SK-N-SH (cell line): ENCODE data around the gene HTR3E. TPM values are rescaled to one million over a fixed set of nuclear protein-coding genes. Genes with fewer than 3 reads are reported as not detected.

Experiments
- CTCF ChIA-PET: fragments of 300-600, 350-600 bp; formaldehyde crosslinking; extraction: SDS; loops from one replicate; lab custom pipeline; 2021; lab: Yijun Ruan, JAX
- POLR2A ChIA-PET: fragments of 350-600 bp; sonication (Branson Sonifier 250); formaldehyde crosslinking; extraction: SDS; loops from one replicate; lab custom pipeline; 2020; ENCODE audit warnings: antibody characterized with exemption, inconsistent platforms; lab: Yijun Ruan, JAX
- DNase-seq: peaks from one replicate; pipeline ENCODE4 v3.0.0; 2012
- H2AFZ ChIP-seq: fragments of 200-600 bp; sonication (generic); 2 replicates; pipeline ENCODE4 v1.8.1; 2016; ENCODE audit warnings: antibody characterized with exemption, mild to moderate bottlenecking, low read depth
- H3F3A ChIP-seq: fragments of 200-600 bp; sonication (generic); replicated peaks from 2 replicates; pipeline ENCODE3; 2016; ENCODE audit warnings: antibody characterized with exemption, mild to moderate bottlenecking; ENCODE audit not compliant: insufficient read depth
- H3K27ac ChIP-seq, 2 experiments: fragments of 200-500 bp in 1 of 2; fragments of 200-600 bp in 1 of 2; sonication (Bioruptor generic) in 1 of 2; sonication (generic), shearing (Covaris generic) in 1 of 2; 2 replicates each; pipeline versions ENCODE4 v1.5.1 to v1.6.1; 2014 to 2016; ENCODE audit warnings: low read depth in 2 of 2, inconsistent platforms in 1 of 2, low read length in 1 of 2, mild to moderate bottlenecking in 1 of 2, mixed read lengths in 1 of 2
- H3K27me3 ChIP-seq: fragments of 200-600 bp; sonication (generic), shearing (Covaris generic); 2 replicates; pipeline ENCODE4 v1.6.1; 2016; ENCODE audit warnings: mixed run types; ENCODE audit not compliant: insufficient read depth
- H3K36me3 ChIP-seq, 2 experiments: fragments of 200-500 bp in 1 of 2; fragments of 200-600 bp in 1 of 2; sonication (Bioruptor generic) in 1 of 2; sonication (generic) in 1 of 2; replicated peaks in 1 of 2; 2 replicates each; pipeline versions ENCODE3 to v1.5.1; 2014 to 2016; ENCODE audit warnings: low read length in 1 of 2, mild to moderate bottlenecking in 1 of 2; ENCODE audit not compliant: insufficient read depth in 2 of 2, control insufficient read depth in 1 of 2
- H3K4me1 ChIP-seq, 2 experiments: fragments of 200-500 bp in 1 of 2; fragments of 200-600 bp in 1 of 2; sonication (Bioruptor generic) in 1 of 2; sonication (generic), shearing (Covaris generic) in 1 of 2; 2 replicates each; pipeline versions ENCODE4 v1.5.1 to v1.6.1; 2014 to 2016; ENCODE audit warnings: low read depth in 1 of 2, low read length in 1 of 2, mixed run types in 1 of 2; ENCODE audit not compliant: insufficient read depth in 2 of 2, control insufficient read depth in 1 of 2
- H3K4me2 ChIP-seq: fragments of 200-600 bp; sonication (generic), shearing (Covaris generic); 2 replicates; pipeline ENCODE4 v1.6.1; 2017; ENCODE audit warnings: mixed run types
- H3K4me3 ChIP-seq, 2 experiments: fragments of 200-500 bp in 1 of 2; fragments of 200-600 bp in 1 of 2; sonication (Bioruptor generic) in 1 of 2; sonication (generic), shearing (Covaris generic) in 1 of 2; 2 replicates each; pipeline versions ENCODE4 v1.5.1 to v1.8.1; 2014 to 2016; ENCODE audit warnings: low read depth in 2 of 2, inconsistent platforms in 1 of 2, low read length in 1 of 2, mild to moderate bottlenecking in 1 of 2, mixed read lengths in 1 of 2, moderate library complexity in 1 of 2
- H3K79me2 ChIP-seq: fragments of 200-600 bp; sonication (generic); 2 replicates; pipeline ENCODE4 v1.8.1; 2017; ENCODE audit warnings: mild to moderate bottlenecking; ENCODE audit not compliant: insufficient read depth
- H3K9ac ChIP-seq: fragments of 200-600 bp; sonication (generic); 2 replicates; pipeline ENCODE4 v1.6.1; 2017; ENCODE audit warnings: mixed run types
- H3K9me2 ChIP-seq: fragments of 200-600 bp; sonication (generic); 2 replicates; pipeline ENCODE4 v1.6.1; 2017; ENCODE audit warnings: mixed run types
- H3K9me3 ChIP-seq: fragments of 200-600 bp; sonication (generic); 2 replicates; pipeline ENCODE4 v1.6.1; 2017; ENCODE audit warnings: mixed run types, mild to moderate bottlenecking, moderate library complexity
- H4K20me1 ChIP-seq: fragments of 200-600 bp; sonication (generic); 2 replicates; pipeline ENCODE4 v1.6.1; 2017; ENCODE audit warnings: mild to moderate bottlenecking, mixed run types; ENCODE audit not compliant: insufficient read depth
- EP300 ChIP-seq, 2 experiments: IDR thresholded peaks; 2 replicates each; pipeline versions ENCODE4 v1.4.0 to v1.6.1; 2012; ENCODE audit warnings: borderline replicate concordance in 1 of 2, low read depth in 1 of 2, low read length in 1 of 2
- EZH2phosphoT487 ChIP-seq: fragments of 200-600 bp; sonication (generic); IDR thresholded peaks from 2 replicates; pipeline ENCODE4 v1.6.1; 2017; ENCODE audit warnings: low read depth, mixed run types, mild to moderate bottlenecking, antibody characterized with exemption, moderate library complexity, borderline replicate concordance
- FOSL2 ChIP-seq: IDR thresholded peaks from 2 replicates; pipeline ENCODE4 v1.4.0; 2012; ENCODE audit warnings: low read depth, mild to moderate bottlenecking, moderate library complexity, borderline replicate concordance
- FOXJ3 ChIP-seq: sonication (generic); formaldehyde crosslinking; IDR thresholded peaks from 2 replicates; pipeline ENCODE4 v1.5.1; 2020; ENCODE audit warnings: mild to moderate bottlenecking, missing genetic modification reagents
- GABPA ChIP-seq: IDR thresholded peaks from 2 replicates; pipeline ENCODE4 v1.4.0; 2012; ENCODE audit warnings: low read depth, mild to moderate bottlenecking
- JUND ChIP-seq: IDR thresholded peaks from 2 replicates; pipeline ENCODE4 v1.4.0; 2012
- MEF2A ChIP-seq: IDR thresholded peaks from 2 replicates; pipeline ENCODE4 v1.4.0; 2012; ENCODE audit warnings: low read depth, borderline replicate concordance
- MXI1 ChIP-seq: IDR thresholded peaks from 2 replicates; pipeline ENCODE4 v1.6.1; 2012; ENCODE audit warnings: mild to moderate bottlenecking, low read depth, low read length, improper control_type of control experiment
- NFIC ChIP-seq: IDR thresholded peaks from 2 replicates; pipeline ENCODE4 v1.4.0; 2012; ENCODE audit warnings: borderline replicate concordance
- NRF1 ChIP-seq: IDR thresholded peaks from 2 replicates; pipeline ENCODE4 v1.6.1; 2012; ENCODE audit warnings: low read depth, mild to moderate bottlenecking, low read length
- POLR2AphosphoS5 ChIP-seq: IDR thresholded peaks from 2 replicates; pipeline ENCODE4 v1.6.1; 2012; ENCODE audit warnings: low read depth, low read length
- RFX5 ChIP-seq: IDR thresholded peaks from 2 replicates; pipeline ENCODE4 v1.6.1; 2012; ENCODE audit warnings: mild to moderate bottlenecking, improper control_type of control experiment, low read length
- SMC3 ChIP-seq: IDR thresholded peaks from 2 replicates; pipeline ENCODE4 v1.6.1; 2012; ENCODE audit warnings: low read depth, low read length, improper control_type of control experiment
- TEAD4 ChIP-seq: IDR thresholded peaks from 2 replicates; pipeline ENCODE4 v1.4.0; 2012; ENCODE audit warnings: mild to moderate bottlenecking, borderline replicate concordance; ENCODE audit not compliant: insufficient read depth
- YY1 ChIP-seq: IDR thresholded peaks from 2 replicates; pipeline ENCODE4 v1.4.0; 2012; ENCODE audit warnings: low read depth, mild to moderate bottlenecking
- polyA plus RNA-seq, 3 experiments: library from polyadenylated mRNA; depleted of rRNA; stranded (reverse); fragments of >200 nt; gene quantifications; 2 replicates each; pipeline ENCODE4 v1.2.3, GENCODE V29; 2012
- TF ChIP-seq, protein P1 (sequence below): IDR thresholded peaks from 2 replicates; pipeline ENCODE4 v1.4.0; 2012; ENCODE audit warnings: low read depth, borderline replicate concordance
- TF ChIP-seq, protein P2 (sequence below): IDR thresholded peaks from 2 replicates; pipeline ENCODE4 v1.6.1; 2012; ENCODE audit warnings: mild to moderate bottlenecking, low read depth, low read length, moderate library complexity
- TF ChIP-seq, protein P3 (sequence below): fragments of 150-350 bp; IDR thresholded peaks from 2 replicates; pipeline ENCODE4 v1.6.1; 2017; ENCODE audit warnings: antibody characterized with exemption, low read length, low read depth, borderline replicate concordance
- TF ChIP-seq, protein P4 (sequence below): fragments of 150-350 bp; IDR thresholded peaks from 2 replicates; pipeline ENCODE4 v1.6.1; 2016; ENCODE audit warnings: mild to moderate bottlenecking, low read depth, low read length

Gene HTR3E
- polyA plus RNA-seq, 1 of the 3 experiments (the other 2 are of a cell fraction) = not detected

DNA sequence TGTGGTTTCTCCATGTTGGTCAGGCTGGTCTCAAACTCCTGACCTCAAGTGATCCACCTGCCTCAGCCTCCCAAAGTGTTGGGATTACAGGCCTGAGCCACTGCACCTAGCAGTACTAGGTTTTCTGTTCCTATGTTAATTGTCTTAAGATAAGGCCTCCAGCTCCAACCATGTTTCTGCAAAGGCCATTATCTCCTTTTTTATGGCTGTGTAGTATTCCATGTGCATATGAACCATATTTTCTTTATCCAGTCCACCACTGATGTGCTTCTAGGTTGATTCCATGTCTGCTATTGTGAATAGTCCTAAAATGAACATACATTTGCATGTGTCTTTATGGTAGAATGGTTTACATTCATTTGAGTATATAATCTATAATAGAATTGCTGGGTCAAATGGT lies 34.2 kb upstream of the HTR3E start:
- H3K79me2 ChIP-seq = no peaks in the 10 kb centered on the region
- H4K20me1 ChIP-seq = no peaks in the 10 kb centered on the region
- H3K27me3 ChIP-seq = no peaks in the 10 kb centered on the region
- no peak for DNase-seq
- H3K4me2 ChIP-seq = no peak overlapping the region
- H3F3A ChIP-seq = no peaks in the 10 kb centered on the region
- no peak overlapping the region for H2AFZ ChIP-seq
- no peaks in the 10 kb centered on the region for H3K36me3 ChIP-seq
- H3K9me3 ChIP-seq = no peaks in the 10 kb centered on the region
- H3K27ac ChIP-seq = no peak overlapping the region
- no peak overlapping the region for H3K9ac ChIP-seq
- POLR2A ChIA-PET = no interaction called here
- H3K4me3 ChIP-seq = no peak overlapping the region
- H3K9me2 ChIP-seq = no peaks in the 10 kb centered on the region
- H3K4me1 ChIP-seq = no peaks in the 10 kb centered on the region; a peak in 1 of 4 replicates
- TF ChIP-seq MXI1 (no peak), FOXJ3 (no peak), EZH2phosphoT487 (no peak), JUND (no peak), NRF1 (no peak), EP300 (IDR thresholded peaks at IDR 0.05; ENCODE audit: borderline replicate concordance in 1 of 2, low read depth in 1 of 2, low read length in 1 of 2) (no peak), YY1 (no peak), TEAD4 (no peak), RFX5 (no peak), NFIC (no peak), FOSL2 (no peak), POLR2AphosphoS5 (no peak), SMC3 (no peak), GABPA (no peak), MEF2A (no peak)
- TF ChIP-seq, protein P1, sequence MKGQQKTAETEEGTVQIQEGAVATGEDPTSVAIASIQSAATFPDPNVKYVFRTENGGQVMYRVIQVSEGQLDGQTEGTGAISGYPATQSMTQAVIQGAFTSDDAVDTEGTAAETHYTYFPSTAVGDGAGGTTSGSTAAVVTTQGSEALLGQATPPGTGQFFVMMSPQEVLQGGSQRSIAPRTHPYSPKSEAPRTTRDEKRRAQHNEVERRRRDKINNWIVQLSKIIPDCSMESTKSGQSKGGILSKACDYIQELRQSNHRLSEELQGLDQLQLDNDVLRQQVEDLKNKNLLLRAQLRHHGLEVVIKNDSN = no peak
- TF ChIP-seq, protein P2, sequence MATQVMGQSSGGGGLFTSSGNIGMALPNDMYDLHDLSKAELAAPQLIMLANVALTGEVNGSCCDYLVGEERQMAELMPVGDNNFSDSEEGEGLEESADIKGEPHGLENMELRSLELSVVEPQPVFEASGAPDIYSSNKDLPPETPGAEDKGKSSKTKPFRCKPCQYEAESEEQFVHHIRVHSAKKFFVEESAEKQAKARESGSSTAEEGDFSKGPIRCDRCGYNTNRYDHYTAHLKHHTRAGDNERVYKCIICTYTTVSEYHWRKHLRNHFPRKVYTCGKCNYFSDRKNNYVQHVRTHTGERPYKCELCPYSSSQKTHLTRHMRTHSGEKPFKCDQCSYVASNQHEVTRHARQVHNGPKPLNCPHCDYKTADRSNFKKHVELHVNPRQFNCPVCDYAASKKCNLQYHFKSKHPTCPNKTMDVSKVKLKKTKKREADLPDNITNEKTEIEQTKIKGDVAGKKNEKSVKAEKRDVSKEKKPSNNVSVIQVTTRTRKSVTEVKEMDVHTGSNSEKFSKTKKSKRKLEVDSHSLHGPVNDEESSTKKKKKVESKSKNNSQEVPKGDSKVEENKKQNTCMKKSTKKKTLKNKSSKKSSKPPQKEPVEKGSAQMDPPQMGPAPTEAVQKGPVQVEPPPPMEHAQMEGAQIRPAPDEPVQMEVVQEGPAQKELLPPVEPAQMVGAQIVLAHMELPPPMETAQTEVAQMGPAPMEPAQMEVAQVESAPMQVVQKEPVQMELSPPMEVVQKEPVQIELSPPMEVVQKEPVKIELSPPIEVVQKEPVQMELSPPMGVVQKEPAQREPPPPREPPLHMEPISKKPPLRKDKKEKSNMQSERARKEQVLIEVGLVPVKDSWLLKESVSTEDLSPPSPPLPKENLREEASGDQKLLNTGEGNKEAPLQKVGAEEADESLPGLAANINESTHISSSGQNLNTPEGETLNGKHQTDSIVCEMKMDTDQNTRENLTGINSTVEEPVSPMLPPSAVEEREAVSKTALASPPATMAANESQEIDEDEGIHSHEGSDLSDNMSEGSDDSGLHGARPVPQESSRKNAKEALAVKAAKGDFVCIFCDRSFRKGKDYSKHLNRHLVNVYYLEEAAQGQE = no peak
- TF ChIP-seq, protein P3, sequence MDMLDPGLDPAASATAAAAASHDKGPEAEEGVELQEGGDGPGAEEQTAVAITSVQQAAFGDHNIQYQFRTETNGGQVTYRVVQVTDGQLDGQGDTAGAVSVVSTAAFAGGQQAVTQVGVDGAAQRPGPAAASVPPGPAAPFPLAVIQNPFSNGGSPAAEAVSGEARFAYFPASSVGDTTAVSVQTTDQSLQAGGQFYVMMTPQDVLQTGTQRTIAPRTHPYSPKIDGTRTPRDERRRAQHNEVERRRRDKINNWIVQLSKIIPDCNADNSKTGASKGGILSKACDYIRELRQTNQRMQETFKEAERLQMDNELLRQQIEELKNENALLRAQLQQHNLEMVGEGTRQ = no peak
- TF ChIP-seq, protein P4, sequence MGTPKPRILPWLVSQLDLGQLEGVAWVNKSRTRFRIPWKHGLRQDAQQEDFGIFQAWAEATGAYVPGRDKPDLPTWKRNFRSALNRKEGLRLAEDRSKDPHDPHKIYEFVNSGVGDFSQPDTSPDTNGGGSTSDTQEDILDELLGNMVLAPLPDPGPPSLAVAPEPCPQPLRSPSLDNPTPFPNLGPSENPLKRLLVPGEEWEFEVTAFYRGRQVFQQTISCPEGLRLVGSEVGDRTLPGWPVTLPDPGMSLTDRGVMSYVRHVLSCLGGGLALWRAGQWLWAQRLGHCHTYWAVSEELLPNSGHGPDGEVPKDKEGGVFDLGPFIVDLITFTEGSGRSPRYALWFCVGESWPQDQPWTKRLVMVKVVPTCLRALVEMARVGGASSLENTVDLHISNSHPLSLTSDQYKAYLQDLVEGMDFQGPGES = no peak
- CTCF ChIA-PET = no interaction called here
